PC-3 (cell line): ENCODE results near the gene FGF16.
"Not testable (repeated sequence)": the region's sequence is repeated elsewhere in the genome, so short reads cannot be mapped to it uniquely, and the experiment has no call there.

Experiments
- EZH2 ChIP-seq: fragments of 300-600 bp; sonication (generic); IDR thresholded peaks from one replicate; pipeline ENCODE4 v1.6.1; 2017; ENCODE audit warnings: antibody characterized with exemption, mild to moderate bottlenecking, low read length; ENCODE audit not compliant: unreplicated experiment
- TF ChIP-seq, protein P1 (sequence below): fragments of 300-600 bp; sonication (generic); conservative IDR thresholded peaks from 2 replicates; pipeline ENCODE4 v1.5.1; 2017; ENCODE audit warnings: antibody characterized with exemption, low read depth, mild to moderate bottlenecking, low read length

DNA sequence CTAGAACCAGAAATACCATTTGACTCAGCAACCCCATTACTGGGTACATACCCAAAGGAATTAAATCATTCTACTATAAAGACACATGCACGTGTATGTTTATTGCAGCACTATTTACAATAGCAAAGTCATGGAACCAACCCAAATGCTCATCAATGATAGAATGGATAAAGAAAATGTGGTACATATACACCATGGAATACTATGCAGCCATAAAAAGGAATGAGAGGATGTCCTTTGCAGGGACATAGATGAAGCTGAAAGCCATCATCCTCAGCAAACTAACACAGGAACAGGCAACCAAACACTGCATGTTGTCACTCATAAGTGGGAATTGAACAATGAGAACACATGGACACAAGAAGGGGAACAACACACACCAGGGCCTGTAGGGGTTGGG, 53.0 kb downstream of the FGF16 start:
- TF ChIP-seq, protein P1, sequence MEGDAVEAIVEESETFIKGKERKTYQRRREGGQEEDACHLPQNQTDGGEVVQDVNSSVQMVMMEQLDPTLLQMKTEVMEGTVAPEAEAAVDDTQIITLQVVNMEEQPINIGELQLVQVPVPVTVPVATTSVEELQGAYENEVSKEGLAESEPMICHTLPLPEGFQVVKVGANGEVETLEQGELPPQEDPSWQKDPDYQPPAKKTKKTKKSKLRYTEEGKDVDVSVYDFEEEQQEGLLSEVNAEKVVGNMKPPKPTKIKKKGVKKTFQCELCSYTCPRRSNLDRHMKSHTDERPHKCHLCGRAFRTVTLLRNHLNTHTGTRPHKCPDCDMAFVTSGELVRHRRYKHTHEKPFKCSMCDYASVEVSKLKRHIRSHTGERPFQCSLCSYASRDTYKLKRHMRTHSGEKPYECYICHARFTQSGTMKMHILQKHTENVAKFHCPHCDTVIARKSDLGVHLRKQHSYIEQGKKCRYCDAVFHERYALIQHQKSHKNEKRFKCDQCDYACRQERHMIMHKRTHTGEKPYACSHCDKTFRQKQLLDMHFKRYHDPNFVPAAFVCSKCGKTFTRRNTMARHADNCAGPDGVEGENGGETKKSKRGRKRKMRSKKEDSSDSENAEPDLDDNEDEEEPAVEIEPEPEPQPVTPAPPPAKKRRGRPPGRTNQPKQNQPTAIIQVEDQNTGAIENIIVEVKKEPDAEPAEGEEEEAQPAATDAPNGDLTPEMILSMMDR, result not testable (repeated sequence)
- not testable (repeated sequence) for TF ChIP-seq EZH2
